Large intestine (tissue), 3 donors: Measurements from ENCODE around the gene UNC13A. TPM values are rescaled to one million over a fixed set of nuclear protein-coding genes. Genes with fewer than 3 reads are reported as not detected.

Source experiments
- DNase-seq, 2 donors: peaks; one replicate each; pipeline versions ENCODE4 v3.0.0 to v3.0.0-alpha.2; 2013
- H3K27ac ChIP-seq: one replicate; pipeline ENCODE4 v1.5.1; 2013; ENCODE audit warnings: low read length
- H3K27me3 ChIP-seq: 2 replicates; pipeline ENCODE4 v1.6.1; 2013; ENCODE audit warnings: low read length; ENCODE audit not compliant: control insufficient read depth, insufficient read depth
- H3K36me3 ChIP-seq: 2 replicates; pipeline ENCODE4 v1.6.1; 2013; ENCODE audit warnings: low read length; ENCODE audit not compliant: control insufficient read depth, insufficient read depth
- H3K4me1 ChIP-seq: one replicate; pipeline ENCODE4 v1.6.1; 2013; ENCODE audit warnings: low read length; ENCODE audit not compliant: control insufficient read depth, insufficient read depth
- H3K4me3 ChIP-seq: one replicate; pipeline ENCODE4 v1.5.1; 2013; ENCODE audit warnings: low read length
- H3K9me3 ChIP-seq: one replicate; pipeline ENCODE4 v1.6.1; 2013; ENCODE audit warnings: mild to moderate bottlenecking, low read depth, low read length, moderate library complexity; ENCODE audit not compliant: control insufficient read depth
- WGBS: methylation state at CpG from one replicate; pipeline ENCODE4 v1.1.5; 2013; ENCODE audit warnings: low lambda C conversion rate; ENCODE audit not compliant: insufficient coverage; 5-methylcytosine and 5-hydroxymethylcytosine counted together
- polyA plus RNA-seq: library from polyadenylated mRNA; unstranded; fragments of 120-200 nt; gene quantifications from one replicate; pipeline ENCODE4 v1.2.1, GENCODE V29; 2013

Gene UNC13A
- polyA plus RNA-seq, 1 donor = 2.7 TPM

GRCh38 chr19:17627161-17627560, 61.0 kb downstream of the UNC13A start:
- Histone ChIP-seq H3K27ac (no peak overlapping the region), H3K27me3 (no peaks in the 10 kb centered on the region), H3K36me3 (no peaks in the 10 kb centered on the region), H3K9me3 (no peaks in the 10 kb centered on the region), H3K4me1 (no peaks in the 10 kb centered on the region), H3K4me3 (no peak overlapping the region)
- no peak for DNase-seq
- no CpG with 5 or more reads among the region's 3 CpGs for WGBS

- peaks cover 3% of the 10 kb centered on the region for H3K9me3 ChIP-seq
- WGBS = no CpG with 5 or more reads among the region's 12 CpGs
- no peak overlapping the region for H3K4me3 ChIP-seq
- no peaks in the 10 kb centered on the region for H3K27me3 ChIP-seq
- H3K36me3 ChIP-seq = no peaks in the 10 kb centered on the region
- H3K4me1 ChIP-seq = no peaks in the 10 kb centered on the region
- no peak for DNase-seq
- H3K27ac ChIP-seq = no peak overlapping the region
These were observed 61.6 kb downstream of the UNC13A start for GRCh38 chr19:17626456-17627015.

- Histone ChIP-seq H3K4me3 (no peak overlapping the region), H3K36me3 (no peaks in the 10 kb centered on the region), H3K27ac (no peak overlapping the region), H3K27me3 (no peaks in the 10 kb centered on the region), H3K9me3 (peaks cover 3% of the 10 kb centered on the region), H3K4me1 (no peaks in the 10 kb centered on the region)
- DNase-seq = no peak
- 43% methylated on average over 2 of the region's 2 CpGs for WGBS
These were observed 62.2 kb downstream of the UNC13A start for GRCh38 chr19:17625980-17626379.

GRCh38 chr19:17625043-17625442, 63.1 kb downstream of the UNC13A start:
- Histone ChIP-seq H3K9me3 (peaks cover 3% of the 10 kb centered on the region), H3K27me3 (no peaks in the 10 kb centered on the region), H3K4me3 (no peak overlapping the region), H3K4me1 (no peaks in the 10 kb centered on the region), H3K36me3 (no peaks in the 10 kb centered on the region), H3K27ac (no peak overlapping the region)
- no peak for DNase-seq
- whole genome bisulfite sequencing = 100% methylated on average over 1 of the region's 1 CpG

- WGBS = no CpG with 5 or more reads among the region's 16 CpGs
These were observed 63.7 kb downstream of the UNC13A start for GRCh38 chr19:17624314-17624991.

GRCh38 chr19:17623224-17623935, 64.8 kb downstream of the UNC13A start:
- DNase-seq = no peak
- Histone ChIP-seq H3K9me3 (peaks cover 3% of the 10 kb centered on the region), H3K27ac (no peak overlapping the region), H3K27me3 (no peaks in the 10 kb centered on the region), H3K4me3 (no peak overlapping the region), H3K4me1 (no peaks in the 10 kb centered on the region), H3K36me3 (no peaks in the 10 kb centered on the region)
- WGBS = 60% methylated on average over 1 of the region's 31 CpGs

More at GRCh38 chr19:17624314-17624991, 63.7 kb downstream of the UNC13A start:
- no peak for DNase-seq
- no peaks in the 10 kb centered on the region for H3K4me1 ChIP-seq
- H3K4me3 ChIP-seq = no peak overlapping the region
- no peaks in the 10 kb centered on the region for H3K27me3 ChIP-seq
- H3K36me3 ChIP-seq = no peaks in the 10 kb centered on the region
- H3K27ac ChIP-seq = no peak overlapping the region
- peaks cover 3% of the 10 kb centered on the region for H3K9me3 ChIP-seq

GRCh38 chr19:17620696-17621095, 67.5 kb downstream of the UNC13A start:
- Histone ChIP-seq H3K27me3 (peaks cover 19% of the 10 kb centered on the region), H3K36me3 (no peaks in the 10 kb centered on the region), H3K9me3 (peaks cover 3% of the 10 kb centered on the region), H3K4me3 (no peak overlapping the region), H3K4me1 (no peaks in the 10 kb centered on the region), H3K27ac (no peak overlapping the region)
- no peak for DNase-seq
- WGBS = no CpG with 5 or more reads among the region's 1 CpG

- no CpG with 5 or more reads among the region's 2 CpGs for WGBS
- peaks cover 21% of the 10 kb centered on the region for H3K27me3 ChIP-seq
- no peaks in the 10 kb centered on the region for H3K36me3 ChIP-seq
- H3K27ac ChIP-seq = no peak overlapping the region
- H3K4me1 ChIP-seq = no peaks in the 10 kb centered on the region
- no peak overlapping the region for H3K4me3 ChIP-seq
- DNase-seq = no peak
- peaks cover 3% of the 10 kb centered on the region for H3K9me3 ChIP-seq
These were observed 69.2 kb downstream of the UNC13A start for GRCh38 chr19:17618936-17619335.

- DNase-seq = no peak
- Histone ChIP-seq H3K36me3 (no peaks in the 10 kb centered on the region), H3K4me1 (no peaks in the 10 kb centered on the region), H3K27ac (no peak overlapping the region), H3K9me3 (peaks cover 3% of the 10 kb centered on the region), H3K4me3 (no peak overlapping the region), H3K27me3 (peaks cover 21% of the 10 kb centered on the region)
- WGBS = no CpG with 5 or more reads among the region's 7 CpGs
These were observed 69.8 kb downstream of the UNC13A start for GRCh38 chr19:17618281-17618903.

- H3K27me3 ChIP-seq = peaks cover 21% of the 10 kb centered on the region
- no peaks in the 10 kb centered on the region for H3K4me1 ChIP-seq
- H3K27ac ChIP-seq = no peak overlapping the region
- H3K4me3 ChIP-seq = no peak overlapping the region
- no CpG with 5 or more reads among the region's 7 CpGs for WGBS
- DNase-seq = no peak
- H3K9me3 ChIP-seq = peaks cover 3% of the 10 kb centered on the region
- H3K36me3 ChIP-seq = no peaks in the 10 kb centered on the region
These were observed 70.4 kb downstream of the UNC13A start for GRCh38 chr19:17617807-17618192.
